Activated CD8-positive, alpha-beta memory T cell treated with anti-CD3 and anti-CD28 coated beads for 48 hours (primary cell): ENCODE measurements around the gene MBLAC2.

Experiments
- DNase-seq, 3 experiments: peaks; one replicate each; pipeline ENCODE4 v3.0.0-alpha.2; 2020; ENCODE audit warnings: low read depth in 2 of 3, low spot score in 2 of 3

Gene MBLAC2

DNA sequence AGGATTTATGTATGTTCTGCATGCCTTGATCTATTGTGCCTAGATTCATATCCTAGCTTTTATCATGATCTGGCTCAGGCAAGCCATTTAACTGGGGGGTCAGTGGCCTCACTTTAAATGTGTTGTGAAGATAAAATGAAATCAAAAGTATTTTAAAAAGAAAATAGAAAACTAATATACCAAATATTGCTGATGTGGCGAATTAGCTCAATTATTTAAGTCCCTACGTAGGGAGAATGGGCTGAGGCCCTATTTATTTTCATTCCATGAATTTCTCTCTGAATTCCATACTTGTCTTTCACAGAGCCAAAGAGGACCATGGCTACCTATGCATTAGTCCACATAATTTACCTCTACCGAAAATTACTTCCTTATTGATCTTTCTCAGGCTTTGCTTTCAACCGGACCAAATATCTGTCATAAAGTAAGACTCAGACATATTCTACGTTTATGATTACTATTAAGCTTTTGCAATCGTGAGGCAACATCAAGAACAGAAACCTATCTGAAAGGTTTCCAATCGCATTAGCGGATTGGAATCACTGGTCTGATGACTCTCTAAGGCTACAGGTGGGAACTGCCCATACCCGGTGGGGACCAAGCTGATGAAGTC lies 1.7 kb downstream of the MBLAC2 start:
- no peak for DNase-seq

DNA sequence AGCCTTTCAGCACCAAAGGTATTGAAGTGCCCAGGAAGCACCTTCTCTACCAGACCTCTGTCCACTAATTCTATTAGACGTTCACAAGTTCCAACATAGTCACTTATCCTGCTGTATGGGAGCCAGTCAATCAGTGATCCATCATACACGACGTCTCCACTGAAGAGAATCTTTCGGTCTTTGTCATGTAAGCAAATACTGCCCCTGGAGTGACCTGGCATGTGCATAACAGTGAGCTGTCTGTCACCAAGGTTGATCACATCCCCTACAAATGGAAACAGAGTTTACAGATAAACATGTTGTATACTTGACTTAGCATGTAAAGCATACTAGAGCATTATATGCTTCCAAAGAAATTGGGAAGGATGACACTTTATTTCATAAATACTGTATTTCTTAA lies 13.3 kb downstream of the MBLAC2 start:
- DNase-seq = no peak

DNA sequence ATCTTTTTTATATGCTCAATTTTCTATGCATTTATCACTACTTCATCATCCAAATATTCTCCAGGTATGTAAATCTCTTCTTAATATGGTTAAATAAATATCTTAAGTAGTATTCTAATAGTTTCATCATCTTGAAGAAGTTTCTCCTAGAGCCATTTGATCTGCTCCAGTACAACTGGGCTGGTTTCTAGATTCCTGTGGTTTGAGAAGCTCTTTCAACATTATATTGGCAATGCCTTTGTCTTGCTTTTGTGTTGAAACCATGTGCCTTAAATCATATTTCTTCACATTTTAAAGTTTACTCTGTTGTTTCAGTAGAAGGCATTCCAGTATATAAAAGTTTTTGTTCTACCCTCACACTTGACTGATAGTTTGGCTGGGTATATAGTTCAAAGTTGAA lies 27.6 kb downstream of the MBLAC2 start:
- no peak for DNase-seq

DNA sequence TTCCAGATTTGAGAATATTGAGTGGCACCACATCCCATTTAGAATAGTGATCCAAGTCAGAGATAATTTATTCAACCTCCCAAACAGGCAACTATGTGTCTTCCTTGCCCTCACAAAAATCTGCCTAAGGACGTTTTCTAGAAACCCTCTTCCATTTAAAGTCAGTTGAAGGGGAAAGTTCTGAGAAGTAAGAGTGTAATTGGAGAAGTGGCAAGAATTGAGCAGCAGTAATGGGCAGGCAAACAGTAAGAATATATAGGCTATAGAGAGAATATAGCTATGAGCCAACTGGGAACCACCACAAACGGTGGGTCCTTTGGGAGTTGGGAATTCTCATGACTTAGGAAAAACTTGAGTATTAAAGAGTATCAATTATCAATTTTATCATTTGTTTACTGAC lies 33.9 kb downstream of the MBLAC2 start:
- no peak for DNase-seq

DNA sequence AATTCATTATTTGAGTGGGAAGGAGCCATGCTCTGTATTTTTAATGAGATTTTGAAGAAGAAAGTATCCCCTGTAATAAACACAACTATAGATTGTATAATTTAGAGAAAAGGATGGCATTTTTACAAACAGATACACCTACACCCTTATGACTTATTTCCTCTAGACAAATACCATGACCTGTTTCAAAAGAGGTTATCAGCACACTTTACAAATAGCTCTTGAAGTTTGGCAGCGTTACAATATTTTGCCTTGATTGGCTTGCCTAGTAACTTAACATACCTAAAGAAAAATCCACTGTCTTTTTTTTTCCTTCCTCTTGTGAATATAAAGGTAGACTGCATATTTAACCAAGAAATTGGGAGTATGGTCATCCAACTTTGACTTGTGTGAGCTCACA lies 36.5 kb downstream of the MBLAC2 start:
- no peak for DNase-seq

DNA sequence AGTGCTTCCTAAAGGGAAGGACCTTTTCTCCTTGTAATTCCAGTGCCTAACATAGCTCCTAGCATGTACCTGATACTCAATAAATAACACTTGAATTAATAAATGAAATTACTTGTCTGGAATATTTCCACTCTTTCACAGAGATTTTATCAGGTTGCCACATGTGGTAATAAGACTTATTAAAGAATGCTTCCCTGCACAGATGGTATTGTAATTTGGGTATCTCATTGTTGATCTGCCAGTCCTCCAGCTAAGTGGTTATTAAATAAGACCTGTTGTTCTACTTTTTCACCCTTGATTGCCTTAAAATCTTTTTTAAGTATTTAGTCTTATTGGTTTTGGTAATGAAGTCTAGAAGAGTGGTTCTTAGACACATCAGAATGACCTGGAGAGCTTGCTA lies 36.9 kb downstream of the MBLAC2 start:
- DNase-seq = no peak

DNA sequence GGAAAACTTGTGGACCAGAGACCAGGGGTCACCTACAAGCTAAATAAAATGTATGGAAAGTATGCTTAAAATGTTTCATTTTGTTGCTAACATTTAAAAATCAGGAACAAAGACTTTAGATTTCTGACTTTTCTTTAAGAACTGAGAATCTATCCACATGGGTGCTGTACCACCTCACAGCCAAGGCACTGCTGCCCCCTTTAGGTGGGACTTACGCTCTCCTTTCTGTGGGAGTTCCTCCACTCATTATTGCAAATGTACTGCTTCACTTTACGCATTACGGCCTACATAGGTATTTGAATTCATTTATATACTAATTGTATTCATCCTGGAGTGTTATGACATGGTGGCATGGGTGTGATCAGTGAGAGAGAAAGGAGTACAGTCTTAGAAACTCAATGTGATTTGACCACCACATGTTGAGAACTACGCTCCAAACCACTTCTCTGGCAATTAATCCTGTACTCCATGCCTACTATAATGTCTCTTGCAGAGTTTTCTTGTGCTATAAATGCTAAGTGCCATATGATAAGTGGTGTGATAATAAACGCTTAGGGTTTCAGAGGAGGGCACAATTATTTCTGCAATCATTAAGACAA lies 40.4 kb downstream of the MBLAC2 start:
- DNase-seq = no peak

DNA sequence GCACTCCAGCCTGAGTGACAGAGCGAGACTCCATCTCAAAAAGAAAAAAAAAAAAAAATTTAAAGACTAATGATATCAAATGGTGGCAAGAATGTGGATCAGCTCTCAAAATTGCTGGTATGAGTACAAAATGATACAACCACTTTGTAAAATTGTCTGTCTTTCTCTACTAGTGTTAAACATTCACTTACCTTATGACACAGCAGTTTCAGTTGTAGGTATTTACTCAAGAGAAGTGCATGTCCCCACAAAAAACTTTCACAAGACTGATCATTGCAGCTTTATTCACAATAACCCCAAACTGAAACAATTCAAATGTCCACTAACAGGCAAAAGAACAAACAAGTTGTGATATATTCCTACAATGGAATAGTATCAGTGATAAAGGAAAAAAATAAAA lies 50.3 kb downstream of the MBLAC2 start:
- DNase-seq = no peak

DNA sequence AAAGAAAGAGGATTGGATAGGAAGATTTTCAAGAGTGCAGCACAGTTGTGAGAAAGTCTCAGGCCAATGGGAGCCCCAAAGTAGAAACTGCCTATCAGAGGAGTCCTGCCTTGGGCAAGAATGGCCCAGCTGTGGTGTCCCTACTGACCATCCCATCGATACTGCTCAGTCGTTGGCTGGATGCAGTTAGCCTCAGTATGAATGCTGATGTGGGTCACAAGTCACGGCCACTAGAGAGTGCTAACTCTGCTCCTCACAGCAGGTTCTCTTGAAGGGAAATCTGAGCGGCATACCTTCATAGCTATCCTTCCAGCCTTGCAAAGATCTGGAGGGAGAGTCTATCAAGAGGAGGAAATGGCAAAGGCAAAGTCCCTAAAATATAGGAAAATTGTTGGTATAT lies 53.4 kb downstream of the MBLAC2 start:
- DNase-seq = no peak

DNA sequence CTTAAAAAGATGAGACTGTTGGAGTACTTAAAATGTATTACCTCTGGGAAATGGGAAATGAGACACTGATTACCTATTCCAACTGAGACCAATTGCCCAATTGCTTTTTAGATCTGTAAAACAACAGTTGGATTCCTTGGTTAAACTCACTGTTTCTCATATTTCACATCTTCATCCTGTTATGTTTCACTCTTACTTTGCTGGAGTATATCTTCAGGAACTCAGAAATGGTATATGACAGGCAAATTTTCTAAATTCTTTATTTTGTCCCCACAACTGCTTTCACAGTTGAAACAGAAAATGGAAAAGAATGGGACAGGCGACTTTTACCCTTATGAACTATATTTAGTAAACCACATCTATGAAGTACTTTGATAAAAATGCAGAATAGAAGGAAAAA lies 56.4 kb downstream of the MBLAC2 start:
- DNase-seq = no peak

DNA sequence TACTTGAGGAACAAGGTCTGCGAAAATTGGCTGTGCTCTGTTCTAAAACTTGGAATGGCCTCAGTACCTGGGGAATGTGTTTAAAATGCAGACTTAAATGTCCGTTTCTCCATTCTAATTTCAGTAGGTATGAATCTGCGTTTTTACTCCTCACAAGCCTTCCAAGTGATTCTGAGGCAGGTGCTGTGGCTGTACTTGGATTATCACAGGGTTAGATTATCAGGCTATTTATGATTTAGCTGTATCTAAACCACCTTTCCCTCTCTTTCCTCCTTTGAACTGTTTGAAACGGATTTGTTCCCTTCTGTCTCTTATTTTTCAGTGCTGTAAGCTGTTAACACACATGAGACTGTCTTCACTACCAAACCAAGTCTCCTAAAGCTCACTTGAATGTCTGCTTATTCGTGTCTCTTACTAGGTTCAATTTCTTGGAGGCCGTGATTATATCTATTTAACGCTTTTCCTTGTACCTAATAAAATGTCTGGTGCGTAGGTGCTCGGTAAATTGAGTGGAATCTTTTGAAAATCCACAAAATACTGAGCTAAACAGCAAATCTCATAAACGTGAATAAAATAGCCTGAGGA lies 64.3 kb downstream of the MBLAC2 start:
- no peak for DNase-seq

DNA sequence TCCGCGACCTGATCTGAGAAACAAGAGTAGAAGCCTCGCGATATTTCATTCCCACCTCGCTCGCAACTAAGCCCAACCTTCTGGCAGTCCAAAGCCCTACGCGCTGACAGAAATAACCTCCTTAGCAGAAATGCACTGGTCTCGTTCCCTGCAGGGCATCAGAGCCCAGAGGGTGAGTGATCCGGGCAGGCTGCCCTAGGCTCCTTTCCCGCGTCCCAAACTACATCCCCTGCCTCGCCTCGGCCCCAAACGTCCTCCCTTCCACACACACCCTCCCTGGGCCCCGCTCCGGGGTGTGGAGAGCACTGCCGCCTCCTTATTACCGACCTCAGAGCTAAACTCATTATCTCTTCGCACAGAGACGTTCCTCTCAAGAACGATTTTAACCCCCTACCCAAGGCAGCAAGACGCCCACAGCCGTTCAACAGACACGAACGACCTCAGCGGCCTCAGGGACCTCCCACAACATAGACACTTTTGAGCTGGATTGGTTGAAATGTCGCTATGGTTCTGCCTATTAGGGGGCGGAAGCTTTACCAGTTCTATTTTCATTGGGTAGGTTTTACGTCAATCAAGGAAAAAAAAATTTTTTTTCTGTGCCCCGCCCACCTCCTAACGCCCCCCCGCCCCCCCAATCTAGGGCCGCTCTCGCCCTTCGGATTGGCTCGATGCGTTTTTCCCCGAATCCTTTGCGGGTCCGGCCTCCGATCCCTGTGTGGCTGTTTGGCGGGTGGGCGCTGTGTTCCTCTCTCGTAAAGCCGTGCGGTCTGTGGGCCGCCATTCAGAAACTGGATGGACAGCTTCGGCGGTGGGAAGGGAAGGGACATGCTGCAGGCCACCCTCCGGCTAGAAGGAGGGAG lies 65.0 kb downstream of the MBLAC2 start, which contains the start of gene CETN3:
Gene CETN3 (minus strand): TSS at position 439 of the 860 bp plus-strand sequence. CDS start 95 bp downstream, at position 344.
- DNase-seq = peak; percentile 59 to 75 (median 74)

DNA sequence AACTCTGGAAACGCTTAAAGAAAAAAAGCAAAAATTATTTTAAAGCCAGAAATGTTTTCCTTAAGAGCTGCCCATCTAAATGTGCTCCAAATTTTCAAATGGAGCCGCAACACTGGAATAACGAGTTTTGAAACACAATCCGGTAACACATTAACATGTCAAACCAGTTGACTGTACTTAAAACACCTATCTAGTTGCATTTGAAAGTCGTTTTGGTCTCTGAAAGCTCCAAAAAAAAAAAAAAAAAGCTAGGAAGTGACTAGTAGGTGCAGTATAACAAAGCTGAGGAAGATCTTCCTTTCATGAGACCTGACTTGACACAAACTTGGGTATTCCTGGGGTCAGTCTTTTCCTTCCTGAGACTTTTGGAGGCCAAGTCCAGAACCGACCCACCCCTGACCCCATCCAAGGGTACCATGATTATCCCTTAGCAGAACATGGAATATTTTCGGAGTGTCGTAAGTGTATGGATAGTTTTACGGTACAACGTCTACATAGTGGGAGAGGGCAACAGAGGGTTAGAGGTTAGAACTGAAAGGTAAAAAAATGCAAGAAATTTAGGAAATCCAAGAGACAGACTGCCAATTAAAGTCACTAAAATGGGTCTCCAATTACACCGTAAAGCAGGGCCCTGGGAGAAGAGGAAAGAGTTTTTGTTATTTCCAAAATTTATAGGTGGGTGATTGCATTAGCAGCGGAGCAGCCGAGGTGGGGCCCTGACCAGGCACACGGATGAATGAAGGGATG lies 65.8 kb downstream of the MBLAC2 start:
- no peak for DNase-seq
